Panc1 (cell line): ENCODE results near the gene CBLL2. TPM values are rescaled to one million over a fixed set of nuclear protein-coding genes. Genes with fewer than 3 reads are reported as not detected.

Source experiments
- ATAC-seq: fragments of 200-7000 bp; cut with Tn5 transposase; 2 replicates; pipeline ENCODE4 v1.9.1; 2020; ENCODE audit warnings: mild to moderate bottlenecking, moderate library complexity
- BruUV-seq: library from RNA; stranded (reverse); fragments of 400-500 nt; replicated peaks from 2 replicates; lab custom pipeline; 2021; lab: Mats Ljungman, UMichigan
- CTCF ChIA-PET: fragments of 300-600 bp; sonication (Branson Sonifier 250); formaldehyde crosslinking; loops from one replicate; lab custom pipeline; 2022; ENCODE audit warnings: antibody characterized with exemption; lab: Charles Lee
- POLR2A ChIA-PET: fragments of 300-600 bp; sonication (Branson Sonifier 250); formaldehyde crosslinking; loops from one replicate; lab custom pipeline; 2022; ENCODE audit warnings: antibody characterized with exemption; lab: Charles Lee
- DNase-seq: peaks from one replicate; pipeline ENCODE4 v3.0.0-alpha.2; 2010; ENCODE audit warnings: low read depth, low spot score
- H3K27ac ChIP-seq: 2 replicates; pipeline ENCODE4 v1.5.1; 2011; ENCODE audit warnings: mild to moderate bottlenecking, low read length, inconsistent platforms
- H3K27me3 ChIP-seq: fragments of 200-500 bp; sonication (Bioruptor generic); 2 replicates; pipeline ENCODE4 v1.6.0; 2014; ENCODE audit warnings: low read length, inconsistent platforms; ENCODE audit not compliant: control insufficient read depth, insufficient read depth
- H3K36me3 ChIP-seq: fragments of 200-500 bp; sonication (Bioruptor generic); 2 replicates; pipeline ENCODE4 v1.5.1; 2014; ENCODE audit warnings: inconsistent platforms, mild to moderate bottlenecking, low read length, moderate library complexity; ENCODE audit not compliant: control insufficient read depth, insufficient read depth
- H3K4me1 ChIP-seq: 2 replicates; pipeline ENCODE4 v1.5.1; 2011; ENCODE audit warnings: inconsistent platforms, mild to moderate bottlenecking, low read length, moderate library complexity; ENCODE audit not compliant: control insufficient read depth, insufficient read depth
- H3K4me3 ChIP-seq, 2 experiments: 2 replicates each; pipeline ENCODE4 v1.5.1; 2011 to 2012; ENCODE audit warnings: low read depth in 2 of 2, low read length in 2 of 2, mild to moderate bottlenecking in 2 of 2, inconsistent platforms in 1 of 2, moderate library complexity in 1 of 2
- H3K9me3 ChIP-seq: fragments of 200-500 bp; sonication (Bioruptor generic); 2 replicates; pipeline ENCODE4 v1.5.1; 2014; ENCODE audit warnings: low read depth, mild to moderate bottlenecking, inconsistent platforms, low read length, moderate library complexity; ENCODE audit not compliant: control insufficient read depth, insufficient read depth
- POLR2AphosphoS5 ChIP-seq: IDR thresholded peaks from 2 replicates; pipeline ENCODE4 v1.6.1; 2012; ENCODE audit warnings: mild to moderate bottlenecking, low read depth, low read length, moderate library complexity
- SIN3A ChIP-seq: IDR thresholded peaks from 2 replicates; pipeline ENCODE4 v1.6.1; 2012; ENCODE audit warnings: low read depth, mild to moderate bottlenecking, low read length, moderate library complexity, borderline replicate concordance; ENCODE audit not compliant: insufficient read depth
- TCF7L2 ChIP-seq: IDR thresholded peaks from 2 replicates; pipeline ENCODE4 v1.6.1; 2011; ENCODE audit warnings: mild to moderate bottlenecking, low read depth, low read length, inconsistent platforms
- in situ Hi-C: cut with HindIII; loops from 2 replicates; pipeline ENCODE4 v1.10.0; 2016; ENCODE audit warnings: low sequenced_read_pairs, low pct_unique_long_range_greater_than_20kb
- intact Hi-C: fragments of 100-400 bp; cut with micrococcal nuclease; formaldehyde crosslinking; loops from one replicate; pipeline ENCODE4 v1.10.0; 2022; ENCODE audit not compliant: unreplicated experiment
- total RNA-seq: library from RNA; stranded (reverse); gene quantifications from one replicate; pipeline ENCODE4 v1.2.1, GENCODE V29; 2021; ENCODE audit not compliant: unreplicated experiment
- TF ChIP-seq, protein P1 (sequence below): fragments of 450-650 bp; IDR thresholded peaks from 2 replicates; pipeline ENCODE4 v1.5.1; 2017; ENCODE audit warnings: mild to moderate bottlenecking
- TF ChIP-seq, protein P2 (sequence below), 2 experiments: IDR thresholded peaks; 2 replicates each; pipeline ENCODE4 v1.6.1; 2011 to 2012; ENCODE audit warnings: low read depth in 2 of 2, control low read depth in 1 of 2, low read length in 1 of 2, mild to moderate bottlenecking in 1 of 2, moderate library complexity in 1 of 2; ENCODE audit not compliant: insufficient read depth in 1 of 2

Gene CBLL2
- total RNA-seq, 1 experiment from 2014 or later: not detected

DNA sequence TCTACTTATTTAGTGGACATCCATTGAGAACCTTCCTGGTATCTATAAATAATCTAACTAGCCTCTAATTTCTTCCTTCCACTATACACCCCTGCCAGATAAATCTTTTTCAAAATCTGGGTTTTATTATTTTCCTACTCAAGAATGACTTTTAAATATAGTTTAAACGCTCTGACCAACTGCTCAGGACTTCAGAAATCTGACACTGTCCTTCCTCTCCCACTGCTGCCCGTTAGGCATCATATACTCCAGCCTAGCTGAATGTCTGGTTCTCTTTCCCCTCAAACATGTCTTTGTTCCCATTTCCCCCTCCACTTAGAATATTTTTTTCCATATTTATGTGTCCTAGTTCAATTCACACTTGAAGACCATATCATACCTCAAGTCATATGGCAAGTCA lies 35.2 kb upstream of the CBLL2 start:
- CTCF ChIA-PET: no interaction called here
- Histone ChIP-seq H3K27ac (no peak overlapping the region), H3K4me1 (no peaks in the 10 kb centered on the region), H3K4me3 (no peak overlapping the region), H3K9me3 (no peaks in the 10 kb centered on the region), H3K27me3 (no peaks in the 10 kb centered on the region), H3K36me3 (no peaks in the 10 kb centered on the region)
- no peak for ATAC-seq
- in situ Hi-C loops: no loop called here
- intact Hi-C loops: no loop called here
- no peak for TF ChIP-seq POLR2AphosphoS5
- TF ChIP-seq, protein P1, sequence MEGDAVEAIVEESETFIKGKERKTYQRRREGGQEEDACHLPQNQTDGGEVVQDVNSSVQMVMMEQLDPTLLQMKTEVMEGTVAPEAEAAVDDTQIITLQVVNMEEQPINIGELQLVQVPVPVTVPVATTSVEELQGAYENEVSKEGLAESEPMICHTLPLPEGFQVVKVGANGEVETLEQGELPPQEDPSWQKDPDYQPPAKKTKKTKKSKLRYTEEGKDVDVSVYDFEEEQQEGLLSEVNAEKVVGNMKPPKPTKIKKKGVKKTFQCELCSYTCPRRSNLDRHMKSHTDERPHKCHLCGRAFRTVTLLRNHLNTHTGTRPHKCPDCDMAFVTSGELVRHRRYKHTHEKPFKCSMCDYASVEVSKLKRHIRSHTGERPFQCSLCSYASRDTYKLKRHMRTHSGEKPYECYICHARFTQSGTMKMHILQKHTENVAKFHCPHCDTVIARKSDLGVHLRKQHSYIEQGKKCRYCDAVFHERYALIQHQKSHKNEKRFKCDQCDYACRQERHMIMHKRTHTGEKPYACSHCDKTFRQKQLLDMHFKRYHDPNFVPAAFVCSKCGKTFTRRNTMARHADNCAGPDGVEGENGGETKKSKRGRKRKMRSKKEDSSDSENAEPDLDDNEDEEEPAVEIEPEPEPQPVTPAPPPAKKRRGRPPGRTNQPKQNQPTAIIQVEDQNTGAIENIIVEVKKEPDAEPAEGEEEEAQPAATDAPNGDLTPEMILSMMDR: no peak
- no peak for TF ChIP-seq TCF7L2
- TF ChIP-seq, protein P2, sequence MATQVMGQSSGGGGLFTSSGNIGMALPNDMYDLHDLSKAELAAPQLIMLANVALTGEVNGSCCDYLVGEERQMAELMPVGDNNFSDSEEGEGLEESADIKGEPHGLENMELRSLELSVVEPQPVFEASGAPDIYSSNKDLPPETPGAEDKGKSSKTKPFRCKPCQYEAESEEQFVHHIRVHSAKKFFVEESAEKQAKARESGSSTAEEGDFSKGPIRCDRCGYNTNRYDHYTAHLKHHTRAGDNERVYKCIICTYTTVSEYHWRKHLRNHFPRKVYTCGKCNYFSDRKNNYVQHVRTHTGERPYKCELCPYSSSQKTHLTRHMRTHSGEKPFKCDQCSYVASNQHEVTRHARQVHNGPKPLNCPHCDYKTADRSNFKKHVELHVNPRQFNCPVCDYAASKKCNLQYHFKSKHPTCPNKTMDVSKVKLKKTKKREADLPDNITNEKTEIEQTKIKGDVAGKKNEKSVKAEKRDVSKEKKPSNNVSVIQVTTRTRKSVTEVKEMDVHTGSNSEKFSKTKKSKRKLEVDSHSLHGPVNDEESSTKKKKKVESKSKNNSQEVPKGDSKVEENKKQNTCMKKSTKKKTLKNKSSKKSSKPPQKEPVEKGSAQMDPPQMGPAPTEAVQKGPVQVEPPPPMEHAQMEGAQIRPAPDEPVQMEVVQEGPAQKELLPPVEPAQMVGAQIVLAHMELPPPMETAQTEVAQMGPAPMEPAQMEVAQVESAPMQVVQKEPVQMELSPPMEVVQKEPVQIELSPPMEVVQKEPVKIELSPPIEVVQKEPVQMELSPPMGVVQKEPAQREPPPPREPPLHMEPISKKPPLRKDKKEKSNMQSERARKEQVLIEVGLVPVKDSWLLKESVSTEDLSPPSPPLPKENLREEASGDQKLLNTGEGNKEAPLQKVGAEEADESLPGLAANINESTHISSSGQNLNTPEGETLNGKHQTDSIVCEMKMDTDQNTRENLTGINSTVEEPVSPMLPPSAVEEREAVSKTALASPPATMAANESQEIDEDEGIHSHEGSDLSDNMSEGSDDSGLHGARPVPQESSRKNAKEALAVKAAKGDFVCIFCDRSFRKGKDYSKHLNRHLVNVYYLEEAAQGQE (IDR thresholded peaks at IDR 0.05; ENCODE audit: insufficient read depth in 1 of 2, low read depth in 2 of 2, low read length in 1 of 2): no peak
- no peak for TF ChIP-seq SIN3A
- no TSS peak for BruUV-seq
- DNase-seq: no peak
- POLR2A ChIA-PET: no interaction called here

DNA sequence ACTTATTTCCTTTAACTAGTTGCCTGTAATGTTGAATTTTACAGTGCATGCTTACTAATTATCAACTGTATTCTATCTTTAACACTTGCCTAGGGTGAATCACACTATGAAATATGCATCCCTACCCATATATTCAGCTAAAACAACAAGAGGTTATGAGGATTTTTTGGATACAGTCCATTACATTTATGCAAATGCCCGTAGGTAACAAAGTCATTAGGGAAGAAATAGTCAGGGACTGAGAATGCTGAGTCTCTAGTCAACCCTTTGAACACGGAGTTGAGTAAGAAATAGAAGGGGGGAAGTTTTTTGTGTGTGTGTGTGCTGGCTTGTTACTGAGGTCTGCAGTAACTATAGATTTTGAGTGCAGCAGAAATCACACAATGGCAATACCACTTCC lies 26.1 kb upstream of the CBLL2 start:
- no peaks in the 10 kb centered on the region for H3K9me3 ChIP-seq
- no peaks in the 10 kb centered on the region for H3K36me3 ChIP-seq
- DNase-seq (no peak), ATAC-seq (no peak)
- no peaks in the 10 kb centered on the region for H3K4me1 ChIP-seq
- H3K27me3 ChIP-seq: no peaks in the 10 kb centered on the region
- intact Hi-C loops: no loop called here
- H3K4me3 ChIP-seq: no peak overlapping the region
- POLR2A ChIA-PET: no interaction called here
- CTCF ChIA-PET: no interaction called here
- BruUV-seq: no TSS peak
- no peak overlapping the region for H3K27ac ChIP-seq
- TF ChIP-seq POLR2AphosphoS5 (no peak), SIN3A (no peak)
- in situ Hi-C loops: no loop called here

DNA sequence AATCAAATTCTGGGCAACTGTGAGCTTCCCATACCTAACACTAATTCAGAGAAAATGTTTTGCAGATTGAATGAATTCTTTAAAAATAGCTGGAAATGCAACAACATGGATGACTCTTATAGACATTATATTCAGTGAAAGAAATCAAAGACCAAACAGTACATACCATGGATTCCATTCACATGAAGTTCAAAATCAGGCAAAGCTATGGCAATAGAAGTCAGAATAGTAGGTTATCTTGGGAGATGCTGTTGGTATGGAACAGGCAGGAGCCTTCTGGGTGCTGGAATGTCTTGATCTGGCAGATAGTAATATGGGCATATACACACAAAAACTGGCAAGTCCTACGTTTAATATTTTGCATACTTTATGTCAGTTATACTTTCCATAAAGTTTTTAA lies 25.5 kb upstream of the CBLL2 start:
- TF ChIP-seq TCF7L2: no peak
- no peak for TF ChIP-seq POLR2AphosphoS5
- TF ChIP-seq, protein P2 (IDR thresholded peaks at IDR 0.05; ENCODE audit: insufficient read depth in 1 of 2, low read depth in 2 of 2, low read length in 1 of 2): no peak
- TF ChIP-seq, protein P1: no peak
- TF ChIP-seq SIN3A: no peak
- DNase-seq: no peak
- CTCF ChIA-PET: no interaction called here
- Histone ChIP-seq H3K36me3 (no peaks in the 10 kb centered on the region), H3K27ac (no peak overlapping the region), H3K9me3 (no peaks in the 10 kb centered on the region), H3K4me3 (no peak overlapping the region), H3K4me1 (no peaks in the 10 kb centered on the region), H3K27me3 (no peaks in the 10 kb centered on the region)
- intact Hi-C loops: no loop called here
- in situ Hi-C loops: no loop called here
- POLR2A ChIA-PET: no interaction called here
- ATAC-seq: no peak
- BruUV-seq: no TSS peak
